ENCODE results near the gene RALGAPA1.

Gene RALGAPA1

GRCh38 chr14:35725930-35726329 lies 83.2 kb downstream of the RALGAPA1 start:
- TF ChIP-seq, protein P1, sequence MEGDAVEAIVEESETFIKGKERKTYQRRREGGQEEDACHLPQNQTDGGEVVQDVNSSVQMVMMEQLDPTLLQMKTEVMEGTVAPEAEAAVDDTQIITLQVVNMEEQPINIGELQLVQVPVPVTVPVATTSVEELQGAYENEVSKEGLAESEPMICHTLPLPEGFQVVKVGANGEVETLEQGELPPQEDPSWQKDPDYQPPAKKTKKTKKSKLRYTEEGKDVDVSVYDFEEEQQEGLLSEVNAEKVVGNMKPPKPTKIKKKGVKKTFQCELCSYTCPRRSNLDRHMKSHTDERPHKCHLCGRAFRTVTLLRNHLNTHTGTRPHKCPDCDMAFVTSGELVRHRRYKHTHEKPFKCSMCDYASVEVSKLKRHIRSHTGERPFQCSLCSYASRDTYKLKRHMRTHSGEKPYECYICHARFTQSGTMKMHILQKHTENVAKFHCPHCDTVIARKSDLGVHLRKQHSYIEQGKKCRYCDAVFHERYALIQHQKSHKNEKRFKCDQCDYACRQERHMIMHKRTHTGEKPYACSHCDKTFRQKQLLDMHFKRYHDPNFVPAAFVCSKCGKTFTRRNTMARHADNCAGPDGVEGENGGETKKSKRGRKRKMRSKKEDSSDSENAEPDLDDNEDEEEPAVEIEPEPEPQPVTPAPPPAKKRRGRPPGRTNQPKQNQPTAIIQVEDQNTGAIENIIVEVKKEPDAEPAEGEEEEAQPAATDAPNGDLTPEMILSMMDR (IDR thresholded peaks at IDR 0.05): no peak
- H3K4me1 ChIP-seq: no peaks in the 10 kb centered on the region
- DNase-seq: no peak
- H3K4me3 ChIP-seq: no peak overlapping the region
- no peaks in the 10 kb centered on the region for H3K27me3 ChIP-seq
- no peak overlapping the region for H3K27ac ChIP-seq
- peaks cover 27 to 33% (median 28%) of the 10 kb centered on the region in 3 donors for H3K36me3 ChIP-seq
- no peaks in the 10 kb centered on the region for H3K9me3 ChIP-seq
- intact Hi-C loops (cut with DNase I; ENCODE audit: low total_unique reads): no loop called here

GRCh38 chr14:35715079-35715478 lies 94.0 kb downstream of the RALGAPA1 start:
- TF ChIP-seq, protein P1 (IDR thresholded peaks at IDR 0.05): no peak
- Histone ChIP-seq H3K27ac (no peak overlapping the region), H3K4me3 (no peak overlapping the region), H3K36me3 (peaks cover 44 to 77% (median 75%) of the 10 kb centered on the region in 3 donors), H3K9me3 (no peaks in the 10 kb centered on the region), H3K4me1 (no peaks in the 10 kb centered on the region), H3K27me3 (no peaks in the 10 kb centered on the region)
- no peak for DNase-seq
- intact Hi-C loops (cut with DNase I; ENCODE audit: low total_unique reads): no loop called here

DNA sequence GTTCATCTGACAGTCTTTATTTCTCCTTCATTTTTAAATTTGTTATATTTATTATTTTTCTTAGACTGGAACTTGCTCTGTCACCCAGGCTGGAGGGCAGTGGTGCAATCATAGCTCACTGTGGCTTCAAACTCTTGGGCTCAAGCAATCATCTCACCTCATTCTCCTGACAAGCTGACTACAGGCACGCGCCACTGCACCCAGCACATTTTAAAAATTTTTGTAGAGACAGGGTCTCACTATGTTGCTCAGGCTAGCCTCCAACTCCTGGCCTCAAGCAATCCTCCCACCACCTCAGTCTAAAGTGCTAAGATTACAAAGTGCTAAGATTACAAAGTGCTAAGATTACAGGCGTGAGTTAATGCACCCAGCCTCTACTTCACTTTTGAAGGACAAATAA lies 96.6 kb downstream of the RALGAPA1 start:
- Histone ChIP-seq H3K4me1 (no peaks in the 10 kb centered on the region), H3K27ac (no peak overlapping the region), H3K27me3 (no peaks in the 10 kb centered on the region), H3K4me3 (no peak overlapping the region), H3K36me3 (peaks cover 37 to 69% (median 64%) of the 10 kb centered on the region in 3 donors), H3K9me3 (no peaks in the 10 kb centered on the region)
- TF ChIP-seq, protein P1 (IDR thresholded peaks at IDR 0.05): no peak
- no peak for DNase-seq
- intact Hi-C loops (cut with DNase I; ENCODE audit: low total_unique reads): no loop called here

- Histone ChIP-seq H3K27me3 (no peaks in the 10 kb centered on the region), H3K4me1 (no peaks in the 10 kb centered on the region), H3K27ac (no peak overlapping the region), H3K36me3 (peaks cover 18 to 37% (median 29%) of the 10 kb centered on the region in 3 donors), H3K9me3 (no peaks in the 10 kb centered on the region), H3K4me3 (no peak overlapping the region)
- intact Hi-C loops (cut with DNase I; ENCODE audit: low total_unique reads): no loop called here
- DNase-seq: no peak
- TF ChIP-seq, protein P1 (IDR thresholded peaks at IDR 0.05): no peak
Measured at GRCh38 chr14:35708062-35708461, 101.0 kb downstream of the RALGAPA1 start.

- Histone ChIP-seq H3K9me3 (no peaks in the 10 kb centered on the region), H3K4me3 (no peak overlapping the region), H3K27me3 (no peaks in the 10 kb centered on the region), H3K4me1 (no peaks in the 10 kb centered on the region), H3K27ac (no peak overlapping the region), H3K36me3 (peaks cover 3 to 18% (median 17%) of the 10 kb centered on the region in 3 donors)
- DNase-seq: no peak
- intact Hi-C loops (cut with DNase I; ENCODE audit: low total_unique reads): no loop called here
- TF ChIP-seq, protein P1 (IDR thresholded peaks at IDR 0.05): no peak
Measured at GRCh38 chr14:35705636-35706035, 103.5 kb downstream of the RALGAPA1 start.

All from tibial artery (tissue), 4 donors.